GM13977 (cell line): ENCODE data around the gene ABHD15.

Experiments
- DNase-seq: peaks from one replicate; pipeline ENCODE4 v3.0.0; 2012; ENCODE audit warnings: low spot score
- in situ Hi-C: fragments of 300-500 bp; cut with MboI; formaldehyde crosslinking; loops from one replicate; pipeline ENCODE4 v1.12.0; 2022; ENCODE audit warnings: low sequenced_read_pairs, low pct_unique_long_range_greater_than_20kb, mixed read lengths, inconsistent platforms; ENCODE audit not compliant: unreplicated experiment
- TF ChIP-seq, protein P1 (sequence below): IDR thresholded peaks from 2 replicates; pipeline ENCODE4 v1.5.1; 2012; ENCODE audit warnings: mild to moderate bottlenecking, control low read depth; ENCODE audit not compliant: insufficient read depth; ENCODE audit errors: extremely low read depth, missing control alignments

ABHD15 gene

DNA sequence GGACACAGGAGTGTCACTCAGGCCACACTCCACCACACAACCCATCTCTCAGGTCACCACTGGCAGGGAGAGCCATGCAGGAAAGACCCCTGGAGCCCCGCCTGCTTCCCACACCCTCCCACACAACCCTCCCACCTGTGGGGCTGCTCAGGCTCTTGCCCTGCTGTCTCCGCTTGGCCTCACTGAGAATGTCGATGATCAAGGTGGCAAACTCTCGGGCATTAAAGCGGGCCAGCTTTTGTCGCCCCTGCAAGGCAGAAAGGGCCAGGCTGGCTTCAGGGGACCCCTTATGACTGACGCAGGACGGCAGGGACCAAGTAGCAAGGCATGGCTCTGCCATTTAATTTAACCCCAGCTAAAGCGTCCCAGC, 10.1 kb upstream of the ABHD15 start:
- TF ChIP-seq, protein P1, sequence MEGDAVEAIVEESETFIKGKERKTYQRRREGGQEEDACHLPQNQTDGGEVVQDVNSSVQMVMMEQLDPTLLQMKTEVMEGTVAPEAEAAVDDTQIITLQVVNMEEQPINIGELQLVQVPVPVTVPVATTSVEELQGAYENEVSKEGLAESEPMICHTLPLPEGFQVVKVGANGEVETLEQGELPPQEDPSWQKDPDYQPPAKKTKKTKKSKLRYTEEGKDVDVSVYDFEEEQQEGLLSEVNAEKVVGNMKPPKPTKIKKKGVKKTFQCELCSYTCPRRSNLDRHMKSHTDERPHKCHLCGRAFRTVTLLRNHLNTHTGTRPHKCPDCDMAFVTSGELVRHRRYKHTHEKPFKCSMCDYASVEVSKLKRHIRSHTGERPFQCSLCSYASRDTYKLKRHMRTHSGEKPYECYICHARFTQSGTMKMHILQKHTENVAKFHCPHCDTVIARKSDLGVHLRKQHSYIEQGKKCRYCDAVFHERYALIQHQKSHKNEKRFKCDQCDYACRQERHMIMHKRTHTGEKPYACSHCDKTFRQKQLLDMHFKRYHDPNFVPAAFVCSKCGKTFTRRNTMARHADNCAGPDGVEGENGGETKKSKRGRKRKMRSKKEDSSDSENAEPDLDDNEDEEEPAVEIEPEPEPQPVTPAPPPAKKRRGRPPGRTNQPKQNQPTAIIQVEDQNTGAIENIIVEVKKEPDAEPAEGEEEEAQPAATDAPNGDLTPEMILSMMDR: no peak
- in situ Hi-C loops: no loop called here
- no peak for DNase-seq

DNA sequence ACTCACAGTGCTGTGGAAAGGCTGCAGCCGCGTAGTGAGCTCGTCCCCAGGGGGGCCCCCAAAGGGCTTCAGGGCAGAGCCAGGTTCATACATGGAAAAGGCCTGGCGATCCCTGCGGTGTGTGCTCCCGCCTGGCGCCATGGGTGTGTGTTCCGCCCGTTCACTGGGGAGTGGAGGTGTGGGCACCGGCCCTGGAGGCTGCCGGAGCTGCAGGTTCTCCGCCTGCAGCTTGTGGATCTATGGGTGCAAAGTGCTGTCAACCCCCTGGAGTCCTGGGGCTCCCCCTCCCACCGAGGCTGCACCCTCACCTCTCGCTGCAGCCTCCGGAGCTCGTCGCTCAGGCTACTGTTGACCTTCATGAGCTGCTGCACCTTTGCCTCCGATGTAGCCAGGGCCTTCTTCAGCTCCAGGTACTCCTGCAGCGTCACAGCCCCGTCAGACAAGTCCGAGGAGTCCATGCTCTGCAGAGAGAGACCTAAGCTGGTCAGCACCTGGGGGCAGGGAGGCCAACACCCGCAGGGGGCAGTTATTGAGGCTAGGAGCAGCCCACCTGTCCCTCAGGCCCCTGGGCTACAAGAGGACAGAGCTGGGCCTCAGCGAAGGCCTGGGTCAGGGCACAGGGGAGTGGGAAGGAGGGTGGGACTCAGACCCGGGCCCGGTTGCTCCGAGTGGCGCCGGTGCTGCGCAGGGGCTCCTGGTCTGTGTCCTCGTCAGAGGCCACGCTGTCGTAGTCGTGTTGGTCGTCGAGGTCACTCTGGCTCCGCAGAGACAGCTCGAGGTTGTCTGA, 9.6 kb upstream of the ABHD15 start:
- in situ Hi-C loops: no loop called here
- DNase-seq: no peak
- TF ChIP-seq, protein P1: no peak

DNA sequence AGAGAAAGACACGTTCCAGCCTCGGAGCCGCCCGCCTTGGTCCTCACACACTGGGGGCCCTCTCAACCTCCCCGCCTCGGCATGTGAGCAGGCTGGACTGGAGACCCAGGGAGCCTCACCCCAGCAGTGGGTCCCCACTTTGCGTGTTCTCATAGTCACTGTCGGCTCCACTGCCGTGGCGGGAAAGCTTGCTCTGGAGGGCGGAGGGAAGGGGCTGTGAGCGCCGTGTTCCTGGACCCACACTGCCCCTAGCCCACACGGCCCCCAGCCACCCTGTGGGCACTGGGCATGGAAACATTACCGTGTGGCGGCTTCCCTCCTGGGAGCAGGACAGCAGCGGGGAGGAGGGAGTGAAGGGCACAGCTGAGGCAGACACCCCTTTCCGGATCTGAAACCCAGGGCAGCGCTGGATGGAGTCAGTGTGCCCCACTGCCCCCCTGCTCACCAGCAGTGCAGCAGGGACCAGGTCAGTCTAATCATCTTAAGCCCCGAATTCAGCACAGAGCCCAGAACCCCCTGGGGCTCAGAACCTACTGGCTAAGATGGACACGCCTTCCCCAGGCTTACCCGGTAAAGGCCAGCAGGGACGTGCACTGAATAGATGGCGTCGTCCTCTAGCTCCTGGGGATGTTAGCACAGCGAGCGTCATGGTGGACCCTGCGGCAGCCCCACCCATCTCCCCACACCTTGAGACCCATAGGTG, 8.8 kb upstream of the ABHD15 start:
- in situ Hi-C loops: no loop called here
- TF ChIP-seq, protein P1: no peak
- DNase-seq: no peak

DNA sequence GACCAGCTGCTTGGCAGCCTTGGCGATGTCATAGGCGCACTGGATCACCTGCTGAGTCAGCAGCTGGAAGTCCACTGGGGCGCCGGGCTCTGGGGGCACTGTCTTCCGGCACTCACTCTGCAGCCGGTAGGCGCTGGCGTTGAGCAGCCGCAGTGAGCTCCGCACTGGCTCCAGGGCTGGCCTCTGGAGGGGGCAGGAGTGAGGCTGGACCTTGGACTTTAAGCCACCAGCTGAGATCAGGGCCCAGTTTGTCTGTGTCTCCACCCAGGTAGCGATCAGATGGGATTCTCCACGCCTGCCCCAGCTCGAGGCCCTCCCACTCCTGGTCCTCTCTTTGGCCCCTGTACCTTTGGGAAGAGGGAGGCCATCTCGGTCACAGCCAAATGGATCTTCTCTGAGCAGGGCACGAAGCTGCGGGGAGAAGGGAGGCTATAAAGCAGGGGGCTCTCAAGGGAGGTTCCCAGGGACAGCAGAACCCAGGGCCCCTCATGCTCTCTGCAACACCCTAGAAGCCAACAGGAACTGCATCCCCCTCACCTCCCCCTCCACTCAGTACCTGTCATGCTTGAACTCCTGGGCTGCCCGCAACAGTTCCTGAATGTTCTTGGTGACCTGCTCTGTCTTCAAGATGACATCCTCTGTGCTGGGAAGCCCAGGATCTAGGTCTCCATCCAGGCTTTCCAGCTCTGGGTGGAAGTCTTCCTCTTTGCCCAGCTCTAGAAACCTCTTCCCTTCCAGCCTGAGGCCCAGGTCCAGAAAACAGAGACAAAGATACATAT, 8.1 kb upstream of the ABHD15 start:
- in situ Hi-C loops: no loop called here
- TF ChIP-seq, protein P1: no peak
- DNase-seq: no peak

DNA sequence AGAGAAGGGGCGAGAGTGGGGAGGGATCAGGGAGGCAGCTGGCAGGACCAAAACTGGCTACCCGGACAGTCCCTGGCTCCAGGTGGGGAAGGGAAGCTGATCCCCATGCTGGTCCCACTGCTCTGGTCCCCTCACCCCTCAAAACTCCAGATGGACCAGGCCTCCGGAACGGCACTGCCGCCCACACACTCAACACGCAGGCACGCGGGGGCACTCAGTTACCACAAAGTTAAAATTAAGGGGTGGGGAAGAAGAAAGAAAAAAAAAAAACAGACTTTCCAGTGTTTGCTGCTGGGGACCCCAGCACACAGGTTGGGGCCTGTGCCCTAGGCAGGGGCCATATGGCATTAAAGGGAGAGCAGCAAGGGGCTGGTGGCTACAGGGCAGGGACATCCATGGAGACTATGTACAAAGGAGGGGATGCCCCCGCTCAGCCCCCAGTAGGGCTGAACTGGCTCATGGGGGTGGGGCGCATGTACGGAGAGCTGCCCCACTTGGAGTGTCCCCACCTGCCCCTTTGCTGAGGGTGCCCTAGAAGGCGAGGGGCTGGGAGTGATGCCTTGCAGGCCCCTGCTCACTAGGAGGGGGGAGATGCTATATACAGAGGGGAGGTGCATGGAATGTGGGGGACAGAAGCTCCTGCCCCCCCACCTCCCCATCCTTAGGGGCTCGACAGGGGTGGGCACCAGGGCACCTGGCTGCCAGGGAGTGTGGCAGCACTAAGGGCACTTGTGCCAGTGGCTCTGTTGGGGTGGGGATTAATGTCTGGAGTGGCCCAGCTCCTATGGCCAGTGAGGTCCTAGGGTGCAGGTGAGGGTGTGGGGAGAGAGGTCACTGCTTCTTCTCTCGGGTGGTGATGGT, 7.3 kb upstream of the ABHD15 start:
- DNase-seq: no peak
- in situ Hi-C loops: no loop called here
- TF ChIP-seq, protein P1: no peak

DNA sequence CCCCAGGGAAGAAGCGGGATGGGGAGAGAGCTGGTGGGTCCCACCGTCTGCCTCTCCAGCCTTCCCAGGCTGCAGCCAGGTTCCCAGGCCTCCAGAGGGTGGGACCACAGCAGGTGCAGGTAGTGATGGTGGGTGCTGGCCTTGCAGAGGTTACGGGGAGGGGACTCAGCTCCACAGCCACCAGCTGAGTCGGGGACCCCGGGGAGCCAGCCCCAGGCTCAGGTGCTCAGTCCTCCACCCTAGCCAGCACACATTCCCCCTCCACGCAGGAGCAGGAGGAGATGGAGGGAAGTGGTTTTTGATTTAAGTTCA, 6.7 kb upstream of the ABHD15 start:
- in situ Hi-C loops: no loop called here
- TF ChIP-seq, protein P1: no peak
- no peak for DNase-seq
